H9 (cell line): ENCODE data around the gene ZNF407. TPM values are rescaled to one million over a fixed set of nuclear protein-coding genes. Genes with fewer than 3 reads are reported as not detected.

Experiments used
- DNase-seq: peaks from one replicate; pipeline ENCODE4 v3.0.0-alpha.2; 2017
- H2AFZ ChIP-seq: one replicate; pipeline ENCODE4 v1.6.1; 2013; ENCODE audit warnings: mild to moderate bottlenecking, low read length, control low read depth, moderate library complexity
- H2AK5ac ChIP-seq: 2 replicates; pipeline ENCODE4 v1.6.1; 2013; ENCODE audit warnings: low read length, control low read depth, mixed read lengths; ENCODE audit not compliant: insufficient read length
- H2BK120ac ChIP-seq: one replicate; pipeline ENCODE4 v1.6.1; 2013; ENCODE audit warnings: low read depth, mild to moderate bottlenecking, low read length, control low read depth, inconsistent platforms; ENCODE audit not compliant: poor library complexity, severe bottlenecking
- H2BK12ac ChIP-seq: 2 replicates; pipeline ENCODE4 v1.6.1; 2013; ENCODE audit warnings: low read length, control low read depth, mixed read lengths, low read depth; ENCODE audit not compliant: insufficient read length
- H2BK15ac ChIP-seq: 2 replicates; pipeline ENCODE4 v1.6.1; 2013; ENCODE audit warnings: low read depth, low read length, control low read depth
- H2BK20ac ChIP-seq: one replicate; pipeline ENCODE4 v1.6.1; 2013; ENCODE audit warnings: low read depth, mild to moderate bottlenecking, low read length, control low read depth, inconsistent platforms; ENCODE audit not compliant: poor library complexity, severe bottlenecking
- H2BK5ac ChIP-seq: 2 replicates; pipeline ENCODE4 v1.6.1; 2013; ENCODE audit warnings: low read length, control low read depth, mixed read lengths; ENCODE audit not compliant: insufficient read length
- H3K14ac ChIP-seq: 2 replicates; pipeline ENCODE4 v1.6.1; 2013; ENCODE audit warnings: low read length, control low read depth; ENCODE audit not compliant: insufficient read depth
- H3K18ac ChIP-seq: 2 replicates; pipeline ENCODE4 v1.6.1; 2013; ENCODE audit warnings: low read depth, mild to moderate bottlenecking, mixed read lengths, low read length, control low read depth; ENCODE audit not compliant: insufficient read length
- H3K23ac ChIP-seq: 2 replicates; pipeline ENCODE4 v1.6.1; 2013; ENCODE audit warnings: low read length, control low read depth, mixed read lengths, low read depth; ENCODE audit not compliant: insufficient read length
- H3K23me2 ChIP-seq: 2 replicates; pipeline ENCODE4 v1.6.1; 2013; ENCODE audit warnings: low read depth, mild to moderate bottlenecking, mixed read lengths, low read length, control low read depth; ENCODE audit not compliant: insufficient read length, poor library complexity, severe bottlenecking
- H3K27ac ChIP-seq: 2 replicates; pipeline ENCODE4 v1.5.1; 2013; ENCODE audit warnings: low read length, control low read depth, mixed read lengths, low read depth; ENCODE audit not compliant: insufficient read length
- H3K27me3 ChIP-seq: 2 replicates; pipeline ENCODE4 v1.6.1; 2013; ENCODE audit warnings: low read length, control low read depth, inconsistent platforms; ENCODE audit not compliant: insufficient read depth
- H3K4ac ChIP-seq: 2 replicates; pipeline ENCODE4 v1.6.1; 2013; ENCODE audit warnings: low read depth, mild to moderate bottlenecking, control low read depth, inconsistent platforms, low read length, moderate library complexity
- H3K4me1 ChIP-seq: 2 replicates; pipeline ENCODE4 v1.6.1; 2013; ENCODE audit warnings: low read length, control low read depth, inconsistent platforms; ENCODE audit not compliant: insufficient read depth
- H3K4me2 ChIP-seq: 2 replicates; pipeline ENCODE4 v1.6.1; 2013; ENCODE audit warnings: low read length, control low read depth, mixed read lengths; ENCODE audit not compliant: insufficient read length, insufficient read depth
- H3K56ac ChIP-seq: 2 replicates; pipeline ENCODE4 v1.6.1; 2013; ENCODE audit warnings: low read depth, mild to moderate bottlenecking, mixed read lengths, low read length, control low read depth; ENCODE audit not compliant: insufficient read length
- H3K79me1 ChIP-seq: 2 replicates; pipeline ENCODE4 v1.6.1; 2013; ENCODE audit warnings: low read depth, mild to moderate bottlenecking, moderate library complexity, low read length, control low read depth, inconsistent platforms; ENCODE audit not compliant: insufficient read depth, poor library complexity, severe bottlenecking
- H3K79me2 ChIP-seq: 2 replicates; pipeline ENCODE4 v1.6.1; 2013; ENCODE audit warnings: low read length, control low read depth, inconsistent platforms; ENCODE audit not compliant: insufficient read depth
- H3K9ac ChIP-seq: 2 replicates; pipeline ENCODE4 v1.6.1; 2013; ENCODE audit warnings: low read length, control low read depth, mixed read lengths; ENCODE audit not compliant: insufficient read length; ENCODE audit errors: extremely low read depth
- H3K9me3 ChIP-seq: one replicate; pipeline ENCODE4 v1.6.1; 2013; ENCODE audit warnings: low read depth, low read length, inconsistent platforms; ENCODE audit not compliant: control insufficient read depth
- H3T11ph ChIP-seq: one replicate; pipeline ENCODE4 v1.6.1; 2013; ENCODE audit warnings: mild to moderate bottlenecking, low read length, control low read depth, inconsistent platforms
- H4K20me1 ChIP-seq: one replicate; pipeline ENCODE4 v1.6.1; 2013; ENCODE audit not compliant: control insufficient read depth, insufficient read length, insufficient read depth
- H4K5ac ChIP-seq: 2 replicates; pipeline ENCODE4 v1.6.1; 2013; ENCODE audit warnings: low read depth, mild to moderate bottlenecking, mixed read lengths, low read length, control low read depth; ENCODE audit not compliant: insufficient read length
- H4K8ac ChIP-seq: replicated peaks from 2 replicates; pipeline ENCODE4 v1.6.1; 2013; ENCODE audit warnings: low read length, control low read depth, mixed read lengths, low read depth; ENCODE audit not compliant: insufficient read length
- H4K91ac ChIP-seq: 2 replicates; pipeline ENCODE4 v1.6.1; 2013; ENCODE audit warnings: low read depth, mild to moderate bottlenecking, moderate library complexity, mixed read lengths, low read length, control low read depth; ENCODE audit not compliant: insufficient read length
- H3K27ac Mint-ChIP-seq, 3 experiments: 2 replicates in 2 of 3; 3 replicates in 1 of 3; pipeline ENCODE4 v1.8.0; 2020 to 2021; ENCODE audit warnings: mixed read lengths in 3 of 3, mild to moderate bottlenecking in 1 of 3, moderate library complexity in 1 of 3
- H3K27me3 Mint-ChIP-seq: 2 replicates; pipeline ENCODE4 v1.8.0; 2021; ENCODE audit warnings: low read depth, mild to moderate bottlenecking, moderate library complexity, mixed read lengths
- H3K36me3 Mint-ChIP-seq, 3 experiments: 2 replicates in 2 of 3; 3 replicates in 1 of 3; pipeline ENCODE4 v1.8.0; 2020 to 2021; ENCODE audit warnings: low read depth in 3 of 3, mixed read lengths in 3 of 3; ENCODE audit not compliant: insufficient read depth in 1 of 3
- H3K4me1 Mint-ChIP-seq, 2 experiments: 2 replicates each; pipeline ENCODE4 v1.8.0; 2020; ENCODE audit warnings: mixed read lengths in 2 of 2
- H3K4me3 Mint-ChIP-seq, 2 experiments: 2 replicates in 1 of 2; 3 replicates in 1 of 2; pipeline ENCODE4 v1.8.0; 2020 to 2021; ENCODE audit warnings: mild to moderate bottlenecking in 2 of 2, mixed read lengths in 2 of 2, moderate library complexity in 1 of 2
- H3K9me3 Mint-ChIP-seq, 2 experiments: 2 replicates in 1 of 2; 3 replicates in 1 of 2; pipeline ENCODE4 v1.8.0; 2020; ENCODE audit warnings: mild to moderate bottlenecking in 2 of 2, mixed read lengths in 2 of 2, moderate library complexity in 1 of 2
- CTCF ChIP-seq: fragments of 200-600 bp; sonication (generic); conservative IDR thresholded peaks from 3 replicates; pipeline ENCODE4 v1.8.0; 2021; ENCODE audit warnings: antibody characterized with exemption, mild to moderate bottlenecking
- total RNA-seq: library from RNA; stranded (reverse); gene quantifications from 2 replicates; pipeline ENCODE4 v1.2.1, GENCODE V29; 2021

ZNF407 gene
- total RNA-seq, 1 experiment from 2014 or later: 8.7 TPM

GRCh38 chr18:74832381-74832780 lies 234.7 kb downstream of the ZNF407 start:
- no peak for DNase-seq
- no peak overlapping the region for H2BK20ac ChIP-seq
- no peak overlapping the region for H3K9ac ChIP-seq
- no peaks in the 10 kb centered on the region for H3K27me3 Mint-ChIP-seq
- no peak overlapping the region for H2BK120ac ChIP-seq
- no peak overlapping the region for H4K91ac ChIP-seq
- H3K23ac ChIP-seq: no peak overlapping the region
- no peaks in the 10 kb centered on the region for H3K27me3 ChIP-seq
- no peak overlapping the region for H3K4me3 Mint-ChIP-seq
- no peak overlapping the region for H3K18ac ChIP-seq
- no peak overlapping the region for H3T11ph ChIP-seq
- H4K8ac ChIP-seq: no peak overlapping the region
- H2BK5ac ChIP-seq: no peak overlapping the region
- H3K79me1 ChIP-seq: no peaks in the 10 kb centered on the region
- no peak overlapping the region for H3K27ac Mint-ChIP-seq
- peaks cover 12 to 21% of the 10 kb centered on the region in 2 experiments for H3K4me1 Mint-ChIP-seq
- H4K5ac ChIP-seq: no peak overlapping the region
- H2BK12ac ChIP-seq: no peak overlapping the region
- no peak overlapping the region for H2BK15ac ChIP-seq
- no peaks in the 10 kb centered on the region; the same call in 1 of the 2 replicates for H3K4me1 ChIP-seq
- H3K23me2 ChIP-seq: no peaks in the 10 kb centered on the region
- no peaks in the 10 kb centered on the region for H3K36me3 Mint-ChIP-seq
- no peaks in the 10 kb centered on the region for H3K9me3 ChIP-seq
- no peak overlapping the region for H3K56ac ChIP-seq
- no peak overlapping the region for H3K27ac ChIP-seq
- no peaks in the 10 kb centered on the region for H3K9me3 Mint-ChIP-seq
- no peak overlapping the region for H3K4ac ChIP-seq
- no peak overlapping the region for H2AFZ ChIP-seq
- H3K79me2 ChIP-seq: no peaks in the 10 kb centered on the region
- H3K4me2 ChIP-seq: no peak overlapping the region
- H2AK5ac ChIP-seq: no peak overlapping the region
- no peak overlapping the region for H3K14ac ChIP-seq
- no peaks in the 10 kb centered on the region for H4K20me1 ChIP-seq
- TF ChIP-seq CTCF: no peak
